Activated CD4-positive, alpha-beta T cell treated with anti-CD3 and anti-CD28 coated beads, Interleukin-10, Interleukin-2, amounts not matched to agents 100 ng/mL and 50 ng/mL, durations not matched to agents 16 hours and 8 hours (primary cell): ENCODE results near the gene EPS8.
"Not testable (repeated sequence)": the region's sequence is repeated elsewhere in the genome, so short reads cannot be mapped to it uniquely, and the experiment has no call there.

Experiments
- DNase-seq: peaks from one replicate; pipeline ENCODE4 v3.0.0-alpha.2; 2020

EPS8 gene

DNA sequence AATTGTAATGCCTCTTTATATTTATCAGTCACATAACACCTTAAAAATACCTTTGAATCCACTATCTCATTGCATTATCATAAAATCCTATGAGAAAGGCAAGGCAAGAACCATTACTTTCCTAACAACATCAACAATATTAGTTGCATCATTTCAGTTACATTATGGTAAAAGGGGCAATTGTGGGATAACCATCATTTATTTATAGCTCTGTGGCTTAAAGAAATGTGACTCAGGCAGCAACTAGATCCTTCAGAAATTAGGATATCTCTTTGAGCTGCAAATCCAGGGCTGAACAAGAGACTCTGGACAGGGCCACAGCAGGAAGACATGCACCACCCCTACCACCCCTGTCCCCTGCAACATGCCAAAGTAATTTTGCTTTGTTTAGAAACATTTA, 36.4 kb downstream of the EPS8 start:
- DNase-seq: no peak

DNA sequence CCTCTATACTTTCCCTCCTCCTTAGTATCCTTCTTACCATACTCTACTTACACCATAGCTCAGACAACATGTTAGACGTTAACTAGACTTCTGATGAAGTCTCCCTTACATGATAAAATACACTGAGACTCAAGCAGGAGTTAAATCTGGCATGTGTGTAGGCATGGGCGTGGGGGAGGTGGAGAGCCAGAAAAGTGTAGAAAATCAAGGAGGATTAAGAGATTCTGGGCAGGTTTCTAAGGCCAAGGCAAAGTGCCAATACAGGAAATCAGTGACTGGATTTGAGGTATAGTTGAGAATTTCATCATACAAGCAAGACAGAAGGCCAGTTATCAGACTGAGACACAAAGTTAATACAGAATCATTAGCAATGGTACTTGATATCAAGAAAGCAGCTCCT, 37.4 kb downstream of the EPS8 start:
- no peak for DNase-seq

DNA sequence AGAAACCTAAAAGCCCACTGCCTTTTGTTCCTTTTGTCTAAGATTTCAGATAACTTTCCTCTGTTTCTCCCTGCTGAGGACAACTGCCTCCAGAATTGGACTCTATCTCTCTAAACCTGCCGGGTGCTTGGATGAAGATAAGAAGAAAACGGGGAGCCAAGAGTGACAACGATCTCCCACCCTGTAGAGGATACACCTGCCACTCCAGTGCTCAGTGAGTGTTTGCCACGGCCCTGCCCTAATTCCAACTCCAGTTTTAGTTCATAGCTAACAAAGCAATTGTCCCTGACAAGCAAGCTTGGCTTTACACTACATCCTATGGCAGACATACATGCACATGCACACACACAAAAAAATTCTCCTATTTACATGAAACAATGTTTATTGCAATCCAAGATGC, 39.3 kb downstream of the EPS8 start:
- DNase-seq: no peak

DNA sequence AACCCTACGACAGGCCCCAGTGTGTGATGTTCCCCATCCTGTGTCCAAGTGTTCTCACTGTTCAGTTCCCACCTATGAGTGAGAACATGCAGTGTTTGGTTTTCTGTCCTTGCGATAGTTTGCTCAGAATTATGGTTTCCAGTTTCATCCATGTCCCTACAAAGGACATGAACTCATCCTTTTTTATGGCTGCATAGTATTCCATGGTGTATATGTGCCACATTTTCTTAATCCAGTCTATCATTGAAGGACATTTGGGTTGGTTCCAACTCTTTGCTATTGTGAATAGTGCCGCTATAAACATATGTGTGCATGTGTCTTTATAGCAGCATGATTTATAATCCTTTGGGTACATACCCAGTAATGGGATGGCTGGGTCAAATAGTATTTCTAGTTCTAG, 47.3 kb downstream of the EPS8 start:
- not testable (repeated sequence) for DNase-seq

DNA sequence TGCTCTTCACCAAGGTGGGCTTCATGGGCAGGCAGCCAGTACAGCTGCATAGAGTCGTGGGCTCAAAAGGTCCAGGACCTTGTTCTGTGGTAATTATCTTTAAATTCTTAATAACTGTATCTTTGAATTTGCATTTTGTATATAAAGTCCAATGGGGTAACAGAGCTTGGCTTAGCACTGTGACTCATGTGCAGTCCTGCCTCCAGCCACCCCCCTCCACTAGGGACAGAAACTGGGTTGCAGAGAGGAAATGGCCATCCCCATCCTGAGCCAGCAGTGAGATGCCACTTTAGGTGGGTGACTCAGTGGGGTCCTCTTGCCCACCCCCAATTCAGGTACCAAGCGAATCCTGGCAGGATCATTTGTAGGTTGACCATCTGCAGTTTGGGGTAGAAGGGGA, 48.1 kb downstream of the EPS8 start:
- DNase-seq: no peak

DNA sequence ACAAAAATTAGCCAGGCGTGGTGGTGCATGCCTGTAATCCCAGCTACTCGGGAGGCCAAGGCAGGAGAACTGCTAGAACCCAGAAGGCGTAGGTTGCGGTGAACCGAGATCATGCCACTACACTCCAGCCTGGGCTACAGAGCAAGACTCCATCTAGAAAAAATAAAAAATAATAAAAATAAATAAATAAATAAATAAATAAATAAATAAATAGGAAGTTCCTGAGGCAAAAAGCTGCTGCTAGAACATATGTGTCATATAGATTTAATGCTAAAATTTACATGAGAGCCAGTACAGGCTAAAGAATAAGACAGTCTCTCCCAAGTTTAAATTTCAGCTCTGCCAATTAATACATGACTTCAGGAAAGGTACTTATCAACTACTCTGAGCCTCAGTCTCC, 48.8 kb downstream of the EPS8 start:
- DNase-seq: not testable (repeated sequence)

DNA sequence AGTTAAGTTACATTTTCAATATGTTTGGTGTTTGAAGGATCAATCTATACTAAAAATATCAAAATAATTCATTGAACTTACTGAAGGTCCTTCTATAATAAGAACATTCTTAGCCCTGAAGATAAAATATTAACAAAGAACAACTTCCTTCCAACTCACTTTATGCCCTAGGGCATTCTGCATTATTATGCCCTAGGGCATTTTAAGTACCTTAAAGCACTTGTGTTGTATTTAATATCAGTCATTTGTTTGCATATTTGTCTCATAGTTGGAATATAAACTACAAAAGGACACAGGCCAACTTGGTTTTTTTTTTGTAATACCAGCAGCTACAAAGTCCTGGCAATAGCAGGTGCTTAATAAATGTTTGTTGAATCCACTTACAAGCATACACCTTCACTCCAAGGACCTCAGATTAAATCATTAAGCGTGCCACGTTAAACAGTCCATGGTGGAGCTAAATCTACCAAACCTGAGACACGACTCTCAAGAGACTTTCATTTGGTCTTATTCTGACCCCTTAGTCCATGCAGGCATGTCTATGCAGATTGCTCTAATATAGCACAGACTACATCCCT, 50.7 kb downstream of the EPS8 start:
- no peak for DNase-seq

DNA sequence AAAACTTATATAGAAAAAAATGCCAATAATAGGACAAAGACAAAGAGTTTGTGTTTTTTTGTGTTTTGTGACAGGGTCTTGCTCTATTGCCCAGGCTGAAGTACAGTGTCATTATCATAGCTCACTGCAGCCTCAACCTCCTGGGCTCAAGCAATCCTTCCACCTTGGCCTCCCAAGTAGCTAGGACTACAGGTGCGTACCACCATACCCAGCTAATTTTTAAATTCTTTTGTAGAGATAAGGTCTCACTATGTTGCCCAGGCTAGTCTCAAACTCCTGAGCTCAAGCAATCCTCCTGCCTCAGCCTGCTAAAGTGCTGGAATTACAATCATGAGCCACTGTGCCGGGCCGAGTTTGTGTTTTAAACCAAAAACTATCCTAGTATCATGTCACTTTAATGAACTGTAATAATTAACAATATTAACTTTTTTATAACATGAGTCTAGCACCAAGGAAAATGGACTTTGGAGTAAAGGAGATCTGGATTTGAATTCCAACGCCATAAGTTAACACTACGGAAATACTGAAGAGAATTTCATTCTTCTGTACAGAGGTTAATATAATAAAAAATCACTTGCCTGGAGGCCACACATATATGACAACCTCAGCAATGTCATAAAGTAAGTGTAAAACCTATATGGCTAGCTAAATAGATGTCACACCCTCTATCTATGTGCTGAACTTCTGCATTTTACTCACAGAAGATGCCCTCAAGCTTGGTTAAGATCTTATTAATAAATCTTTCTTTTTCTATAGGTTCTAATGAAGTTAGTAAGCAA, 53.2 kb downstream of the EPS8 start:
- DNase-seq: no peak

DNA sequence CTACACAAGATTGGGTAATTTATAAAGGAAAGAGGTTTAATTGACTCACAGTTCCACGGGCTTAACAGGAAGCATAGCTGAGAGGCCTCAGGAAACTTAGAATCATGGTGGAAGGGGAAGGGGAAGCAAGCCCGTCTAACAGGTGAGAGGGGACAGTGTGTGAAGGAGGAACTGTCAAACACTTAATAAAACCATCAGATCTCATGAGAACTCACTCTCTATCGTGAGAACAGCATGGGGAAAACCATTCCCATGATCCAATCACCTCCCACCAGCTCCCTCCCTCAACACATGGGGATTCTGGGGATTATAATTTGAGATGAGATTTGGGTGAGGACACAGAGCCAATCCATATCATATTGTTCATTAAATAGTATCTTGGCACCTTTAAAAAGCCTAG, 56.1 kb downstream of the EPS8 start:
- no peak for DNase-seq

DNA sequence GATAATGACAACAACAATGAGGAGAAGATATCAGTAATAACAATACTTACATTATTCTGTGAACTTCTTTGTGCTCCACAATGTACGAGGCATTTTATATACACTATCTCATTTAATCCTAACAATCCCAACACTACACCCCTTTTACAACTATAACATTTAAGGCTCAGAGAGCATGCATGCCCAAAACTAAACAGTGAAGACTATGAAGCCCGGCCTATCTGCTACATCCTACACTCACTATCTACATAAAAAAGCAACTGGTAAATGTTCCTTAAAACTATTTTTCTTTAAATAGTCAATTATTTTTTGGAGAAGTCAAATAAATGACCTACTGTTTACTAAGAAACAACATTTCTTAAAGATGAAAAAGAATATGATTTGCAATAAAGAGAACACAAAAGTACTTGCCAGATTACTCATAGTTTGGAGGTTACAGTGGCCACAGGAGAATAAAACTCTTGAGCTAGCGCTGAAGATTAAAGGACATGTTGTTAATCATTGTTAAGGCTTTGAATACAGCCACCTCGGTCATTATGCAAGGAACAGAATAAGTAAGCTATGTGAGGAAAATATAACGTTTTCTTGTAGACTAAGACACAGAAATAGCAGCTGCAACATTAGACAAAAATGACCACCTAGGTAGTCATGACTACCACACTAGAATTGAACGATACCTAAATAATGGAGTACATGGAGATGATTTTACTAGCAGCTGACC, 56.7 kb downstream of the EPS8 start:
- no peak for DNase-seq

DNA sequence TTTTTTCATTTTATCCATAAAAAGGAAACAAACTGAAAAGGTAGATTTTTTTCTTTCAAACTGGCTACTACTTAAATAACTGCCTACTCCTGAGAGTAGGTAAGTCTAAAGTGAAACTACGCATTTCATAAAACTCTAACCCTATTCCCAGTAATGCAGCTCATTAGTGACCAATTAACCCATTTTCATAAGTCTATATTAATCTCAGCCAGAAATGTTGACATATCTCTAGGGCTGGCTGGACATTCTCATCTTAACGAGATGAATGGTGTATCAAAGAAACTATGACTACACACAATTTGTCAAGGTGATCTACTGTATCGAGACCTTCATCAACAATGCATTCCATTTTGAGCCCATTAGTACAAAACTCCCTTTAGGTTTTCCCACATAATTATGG, 57.2 kb downstream of the EPS8 start:
- no peak for DNase-seq

DNA sequence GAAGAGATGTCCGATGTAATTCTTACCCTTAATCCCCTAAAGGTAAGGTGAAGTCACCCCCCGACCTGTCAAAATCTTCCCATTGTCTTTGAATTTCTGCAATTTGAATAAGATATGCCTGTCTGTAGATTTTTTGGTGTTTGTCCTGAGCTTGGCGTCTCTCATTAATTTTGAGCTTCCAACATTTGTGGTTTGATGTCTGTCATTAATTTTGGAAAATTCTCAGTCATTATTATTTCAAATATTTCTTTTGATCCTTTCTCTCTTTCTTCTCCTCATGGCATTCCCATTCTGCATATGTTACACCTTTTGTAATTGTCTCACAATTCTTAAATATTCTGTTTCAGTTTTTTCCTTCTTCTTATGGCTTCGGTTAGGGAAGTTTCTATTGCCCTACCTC, 60.1 kb downstream of the EPS8 start:
- DNase-seq: no peak

DNA sequence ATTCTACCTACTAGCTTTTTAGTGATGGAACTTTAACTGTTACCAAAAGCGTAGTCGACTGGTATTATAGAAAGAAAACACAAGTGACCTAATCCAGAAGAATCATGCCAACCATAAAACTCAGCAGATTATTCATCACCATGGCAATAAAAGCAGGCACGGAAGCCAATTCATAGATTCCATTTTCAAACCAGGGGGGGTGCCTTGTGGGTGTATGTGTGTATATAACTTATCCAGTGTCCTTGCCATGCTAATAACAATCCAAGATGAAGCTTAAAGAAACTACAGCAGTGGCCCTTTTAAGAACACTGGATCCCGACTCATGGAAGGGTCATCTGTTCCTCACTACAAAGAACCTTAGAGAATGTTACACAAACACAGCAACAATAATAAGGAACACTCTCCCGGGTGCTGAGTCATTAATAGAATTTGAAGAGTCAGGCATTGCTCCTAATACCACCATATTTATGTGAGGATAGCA, 61.0 kb downstream of the EPS8 start:
- DNase-seq: no peak

DNA sequence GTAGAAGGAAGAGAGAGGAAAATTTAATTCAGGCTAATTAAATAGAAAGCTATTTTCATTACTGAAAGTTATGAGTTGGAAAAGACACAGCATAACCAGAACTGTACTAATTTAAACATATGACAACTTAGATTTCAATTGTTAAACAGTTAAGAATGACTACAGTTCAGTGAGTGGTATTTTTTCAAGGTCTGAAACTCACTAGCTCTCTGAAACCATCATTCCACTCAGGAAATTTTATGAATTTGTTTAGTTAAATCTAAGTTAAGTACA, 62.4 kb downstream of the EPS8 start:
- DNase-seq: no peak

DNA sequence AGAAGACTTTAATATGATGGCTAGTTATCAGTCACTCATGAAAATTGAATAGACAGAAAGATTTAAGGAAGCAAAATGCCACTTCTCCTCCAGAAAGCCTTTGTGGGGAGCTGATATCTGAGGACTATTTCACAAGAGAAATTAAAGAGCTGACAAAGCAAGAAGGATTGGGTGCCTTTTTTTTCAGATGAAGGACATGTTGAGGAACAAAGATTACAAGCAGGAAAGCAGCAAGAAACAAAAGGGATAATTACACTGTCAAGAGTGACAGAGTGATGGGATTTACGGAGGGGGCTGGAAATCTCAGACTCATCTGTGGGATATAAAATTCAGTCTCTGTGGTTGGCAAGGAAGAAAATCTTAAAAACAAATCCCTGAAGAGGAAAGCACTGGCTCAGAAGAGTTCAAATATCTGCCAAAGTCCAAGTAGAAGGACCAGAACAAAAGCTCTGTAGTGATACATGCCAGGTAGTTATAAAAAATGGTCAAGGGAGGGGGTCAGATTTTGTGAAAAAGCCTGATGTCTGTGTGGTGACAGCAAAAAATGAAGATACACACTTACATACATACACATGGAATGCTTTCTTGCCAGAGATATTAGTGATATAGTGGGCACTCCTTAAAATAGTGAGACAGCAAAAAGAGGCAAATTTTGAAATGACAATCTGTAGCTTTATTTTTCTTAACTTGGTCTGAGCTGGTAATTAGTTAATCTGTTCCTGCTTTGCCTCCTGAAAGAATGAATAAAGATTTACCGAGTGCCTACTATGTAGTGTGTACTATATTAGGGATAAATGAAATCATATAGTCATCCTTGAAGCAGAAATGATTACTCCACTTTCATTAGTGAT, 62.9 kb downstream of the EPS8 start:
- no peak for DNase-seq

DNA sequence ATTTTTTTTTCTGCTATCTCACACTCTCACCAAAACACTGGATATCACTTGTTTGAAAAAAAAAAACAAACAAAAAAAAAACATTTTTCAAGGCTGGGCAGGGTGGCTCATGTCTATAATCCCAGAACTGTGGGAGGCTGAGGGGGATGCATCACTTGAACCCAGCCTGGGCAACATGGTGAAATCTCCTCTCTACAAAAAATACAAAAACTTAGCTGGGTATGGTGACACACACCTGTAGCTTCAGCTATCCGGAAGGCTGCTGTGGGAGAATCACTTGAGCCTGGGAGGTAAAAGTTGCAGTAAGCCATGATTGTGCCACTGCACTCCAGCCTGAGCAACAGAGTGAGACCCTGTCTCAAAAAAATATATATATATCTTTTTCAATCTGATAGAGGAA, 66.2 kb downstream of the EPS8 start:
- DNase-seq: no peak

DNA sequence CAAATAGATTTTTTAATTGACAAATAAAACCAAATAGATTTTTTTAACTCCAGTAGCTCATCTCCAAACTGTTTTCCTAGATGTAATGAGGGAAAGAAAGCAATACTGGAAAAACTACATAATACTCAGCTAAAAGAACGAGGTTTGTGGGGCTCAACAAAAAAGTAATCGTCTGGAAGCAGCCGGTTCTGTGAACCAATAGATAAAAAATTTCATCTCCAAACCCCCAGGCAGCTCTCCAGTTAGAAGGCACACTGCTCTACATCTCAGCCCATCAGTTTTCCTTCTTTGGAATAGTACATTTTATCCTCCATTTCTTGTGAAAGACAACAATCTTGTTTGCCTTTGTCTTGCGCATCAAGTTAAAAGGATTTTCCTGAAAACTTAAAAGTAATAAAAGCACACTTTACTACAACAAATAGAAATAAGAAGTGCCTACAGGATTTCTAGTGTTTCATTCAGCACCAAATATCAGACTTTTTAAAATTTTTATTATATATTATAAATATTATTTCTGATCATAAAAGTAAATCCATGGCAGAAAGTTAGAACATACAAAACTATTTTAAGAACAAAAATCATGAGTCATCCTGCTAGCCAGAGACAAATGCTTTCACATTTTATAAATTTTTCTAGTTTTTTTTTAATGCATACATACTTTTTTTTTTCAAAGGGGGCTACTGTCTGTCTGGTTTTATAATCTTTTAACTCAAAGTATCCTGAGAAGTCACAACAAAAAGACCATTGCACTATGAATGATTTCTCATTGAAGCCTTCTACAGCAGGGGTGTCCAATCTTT, 67.7 kb downstream of the EPS8 start:
- no peak for DNase-seq

DNA sequence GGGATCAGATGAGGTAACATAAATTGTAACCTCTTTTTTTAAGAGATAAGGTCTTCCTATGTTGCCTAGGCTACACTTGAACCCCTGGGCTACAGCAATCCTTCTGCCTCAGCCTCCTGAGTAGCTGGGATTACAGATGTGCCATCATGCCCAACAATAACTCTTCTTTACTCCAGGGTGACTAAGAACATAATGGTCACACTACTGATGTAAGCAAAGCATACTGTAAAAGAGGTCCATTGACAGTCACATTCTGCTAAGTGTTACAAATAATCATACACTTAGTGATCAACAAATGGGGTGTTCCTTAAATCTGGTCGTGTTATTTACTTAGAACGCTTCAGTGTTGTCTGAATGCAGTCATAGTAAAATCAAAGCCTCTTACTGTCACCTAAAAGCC, 68.9 kb downstream of the EPS8 start:
- DNase-seq: no peak

DNA sequence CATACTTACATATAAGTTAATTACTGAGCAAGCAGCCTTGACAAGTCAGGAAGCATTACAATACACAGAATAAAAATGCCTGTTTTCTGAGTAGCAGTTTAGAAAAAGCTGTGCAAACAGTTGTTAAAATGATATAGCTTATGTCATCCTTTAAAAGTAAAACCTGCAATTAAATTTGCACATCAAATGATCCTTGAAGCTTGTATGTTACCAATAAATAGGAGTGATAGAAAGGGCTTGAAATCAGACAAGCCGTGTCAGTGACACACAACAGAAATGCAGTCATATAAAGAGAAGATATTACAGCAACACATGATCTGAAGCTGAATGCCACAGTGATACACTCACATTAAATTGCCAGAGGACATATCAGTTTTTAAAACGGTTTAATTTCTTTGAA, 70.0 kb downstream of the EPS8 start:
- DNase-seq: no peak

DNA sequence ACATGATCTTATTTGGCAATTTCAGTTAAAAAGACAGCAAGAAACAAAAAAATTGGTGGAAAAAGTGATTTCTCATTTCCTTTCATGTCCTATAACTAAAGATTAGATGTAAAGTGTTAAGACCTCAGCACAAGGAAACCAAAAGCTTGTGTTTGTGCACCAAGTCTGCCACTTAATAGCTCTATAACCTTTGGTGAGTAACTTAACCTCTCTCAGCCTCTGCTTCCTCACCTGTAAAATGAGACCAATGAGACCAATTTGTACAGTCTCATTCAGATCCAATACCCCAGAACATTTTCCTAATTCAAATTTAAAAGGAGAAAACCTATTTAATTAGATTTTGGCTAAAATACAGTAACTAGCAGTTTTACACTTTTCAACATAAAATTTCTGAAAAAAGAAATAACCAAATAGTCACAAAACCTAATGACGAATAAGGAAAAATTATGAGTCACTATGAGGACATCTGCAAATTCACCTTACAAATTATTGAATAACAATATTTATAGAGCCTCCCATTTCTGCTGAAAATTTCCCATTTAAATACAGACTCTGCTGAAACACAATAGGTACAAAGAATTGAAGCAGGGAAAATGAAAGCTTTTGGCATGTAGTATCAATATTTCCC, 71.1 kb downstream of the EPS8 start:
- no peak for DNase-seq

DNA sequence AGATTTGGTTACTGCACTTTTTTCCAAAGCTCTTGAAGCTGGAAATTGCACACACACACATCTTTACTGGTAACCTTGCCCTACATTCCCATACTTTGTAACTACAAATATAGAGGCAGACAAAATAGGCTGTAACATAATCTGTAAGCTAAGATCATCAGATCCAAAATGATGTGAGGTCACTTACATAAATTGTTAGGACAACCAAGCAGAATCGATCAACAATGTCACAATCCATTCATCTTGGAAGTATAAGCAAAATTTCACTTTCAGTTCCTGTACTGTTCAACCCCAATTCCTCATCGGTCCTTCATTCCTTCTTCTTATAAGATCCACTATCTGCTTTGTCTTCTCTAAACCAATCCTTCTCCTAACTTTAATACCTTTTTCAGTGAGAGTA, 72.6 kb downstream of the EPS8 start:
- DNase-seq: no peak

DNA sequence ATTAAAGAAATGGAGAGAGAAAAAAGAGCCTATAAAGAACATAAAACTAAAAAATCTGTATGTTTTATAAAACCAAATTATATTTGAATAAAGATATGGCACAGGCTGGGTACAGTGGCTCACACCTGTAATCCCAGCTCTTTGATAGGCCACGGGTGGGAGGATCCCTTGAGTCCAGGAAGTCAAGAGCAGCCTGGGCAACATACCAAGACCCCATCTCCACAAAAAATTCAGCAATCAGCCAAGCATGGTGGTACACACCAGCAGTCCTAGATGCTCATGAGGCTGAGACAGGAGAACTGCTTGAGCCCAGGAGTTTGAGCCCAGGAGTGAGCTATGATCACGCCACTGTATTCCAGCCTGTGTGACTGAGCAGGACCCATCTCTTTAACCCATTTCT, 74.9 kb downstream of the EPS8 start:
- no peak for DNase-seq
